HL-60 (cell line): ENCODE results near the gene CYB5R4.

Experiments
- CTCF ChIP-seq: IDR thresholded peaks from one replicate; pipeline ENCODE4 v1.5.1; 2011; ENCODE audit warnings: low read length, control low read depth, inconsistent platforms; ENCODE audit not compliant: insufficient read depth
- GABPA ChIP-seq: IDR thresholded peaks from 2 replicates; pipeline ENCODE4 v1.6.1; 2012; ENCODE audit warnings: low read depth
- POLR2AphosphoS5 ChIP-seq: IDR thresholded peaks from 2 replicates; pipeline ENCODE4 v1.6.1; 2012; ENCODE audit warnings: low read depth
- REST ChIP-seq: IDR thresholded peaks from 2 replicates; pipeline ENCODE4 v1.6.1; 2012; ENCODE audit warnings: low read depth; ENCODE audit not compliant: insufficient replicate concordance

GRCh38 chr6:83849610-83850009, 9.9 kb upstream of the CYB5R4 start:
- no peak for TF ChIP-seq CTCF
- no peak for TF ChIP-seq POLR2AphosphoS5
- peak; percentile 86 for TF ChIP-seq REST
- TF ChIP-seq GABPA, result no peak
